ENCODE measurements around the gene ZNF592.

DNA sequence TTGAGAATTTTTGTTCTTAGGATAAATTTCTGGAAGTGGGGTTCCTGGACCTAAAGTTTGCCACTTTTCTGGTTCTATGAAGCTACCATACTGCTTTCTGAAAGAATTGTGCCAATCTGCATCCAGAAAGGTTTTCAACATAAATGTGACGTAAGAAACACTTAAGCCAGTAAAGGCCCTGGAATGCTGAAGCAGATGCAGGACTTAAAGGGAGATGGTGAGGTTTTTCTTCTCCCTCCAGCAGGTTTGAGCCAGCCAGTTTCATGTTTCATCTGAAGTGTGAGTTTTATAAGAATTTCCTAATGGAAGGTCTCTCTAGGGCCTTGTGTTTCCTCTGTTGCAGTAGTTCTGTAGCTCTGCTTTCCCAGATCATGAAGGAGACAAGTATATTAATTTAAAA, 33.1 kb downstream of the ZNF592 start:
- no peak for TF ChIP-seq ZNF585B (tag by site-specific recombination; IDR thresholded peaks at IDR 0.05)
- TF ChIP-seq REST (tag by site-specific recombination; IDR thresholded peaks at IDR 0.05): no peak
- no peak for TF ChIP-seq ZBTB17 (tag by site-specific recombination; IDR thresholded peaks at IDR 0.05)
- no peak for TF ChIP-seq ZNF776 (tag by site-specific recombination; IDR thresholded peaks at IDR 0.05; ENCODE audit: borderline replicate concordance)
- no peak for TF ChIP-seq YY1 (tag by site-specific recombination; IDR thresholded peaks at IDR 0.05)
- TF ChIP-seq CTCF (tag by site-specific recombination; IDR thresholded peaks at IDR 0.05): no peak
- TF ChIP-seq, protein P1, sequence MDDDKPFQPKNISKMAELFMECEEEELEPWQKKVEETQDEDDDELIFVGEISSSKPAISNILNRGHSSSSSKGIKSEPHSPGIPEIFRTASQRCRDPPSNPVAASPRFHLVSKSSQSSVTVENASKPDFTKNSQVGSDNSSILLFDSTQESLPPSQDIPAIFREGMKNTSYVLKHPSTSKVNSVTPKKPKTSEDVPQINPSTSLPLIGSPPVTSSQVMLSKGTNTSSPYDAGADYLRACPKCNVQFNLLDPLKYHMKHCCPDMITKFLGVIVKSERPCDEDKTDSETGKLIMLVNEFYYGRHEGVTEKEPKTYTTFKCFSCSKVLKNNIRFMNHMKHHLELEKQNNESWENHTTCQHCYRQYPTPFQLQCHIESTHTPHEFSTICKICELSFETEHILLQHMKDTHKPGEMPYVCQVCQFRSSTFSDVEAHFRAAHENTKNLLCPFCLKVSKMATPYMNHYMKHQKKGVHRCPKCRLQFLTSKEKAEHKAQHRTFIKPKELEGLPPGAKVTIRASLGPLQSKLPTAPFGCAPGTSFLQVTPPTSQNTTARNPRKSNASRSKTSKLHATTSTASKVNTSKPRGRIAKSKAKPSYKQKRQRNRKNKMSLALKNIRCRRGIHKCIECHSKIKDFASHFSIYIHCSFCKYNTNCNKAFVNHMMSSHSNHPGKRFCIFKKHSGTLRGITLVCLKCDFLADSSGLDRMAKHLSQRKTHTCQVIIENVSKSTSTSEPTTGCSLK (tag by site-specific recombination; IDR thresholded peaks at IDR 0.05): no peak
- no peak for TF ChIP-seq GLI4 (tag by site-specific recombination; IDR thresholded peaks at IDR 0.05)
- TF ChIP-seq WT1 (tag by site-specific recombination; IDR thresholded peaks at IDR 0.05): no peak
- TF ChIP-seq BCL11A (tag by site-specific recombination; IDR thresholded peaks at IDR 0.05; ENCODE audit: low read depth): no peak
- TF ChIP-seq, protein P2, sequence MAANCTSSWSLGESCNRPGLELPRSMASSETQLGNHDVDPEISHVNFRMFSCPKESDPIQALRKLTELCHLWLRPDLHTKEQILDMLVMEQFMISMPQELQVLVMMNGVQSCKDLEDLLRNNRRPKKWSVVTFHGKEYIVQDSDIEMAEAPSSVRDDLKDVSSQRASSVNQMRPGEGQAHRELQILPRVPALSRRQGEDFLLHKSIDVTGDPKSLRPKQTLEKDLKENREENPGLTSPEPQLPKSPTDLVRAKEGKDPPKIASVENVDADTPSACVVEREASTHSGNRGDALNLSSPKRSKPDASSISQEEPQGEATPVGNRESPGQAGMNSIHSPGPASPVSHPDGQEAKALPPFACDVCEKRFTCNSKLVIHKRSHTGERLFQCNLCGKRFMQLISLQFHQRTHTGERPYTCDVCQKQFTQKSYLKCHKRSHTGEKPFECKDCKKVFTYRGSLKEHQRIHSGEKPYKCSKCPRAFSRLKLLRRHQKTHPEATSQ (tag by site-specific recombination; IDR thresholded peaks at IDR 0.05): no peak
- no peak for TF ChIP-seq ZFP41 (tag by site-specific recombination; IDR thresholded peaks at IDR 0.05; ENCODE audit: borderline replicate concordance)
- TF ChIP-seq ZNF248 (tag by site-specific recombination; IDR thresholded peaks at IDR 0.05): no peak
